ENCODE data around the gene ABCG5. TPM values are rescaled to one million over a fixed set of nuclear protein-coding genes. Genes with fewer than 3 reads are reported as not detected.

The ABCG5 gene
- total RNA-seq, 4 donors from 2014 or later: 1.7 to 9.3 (median 5.3) TPM

- DNase-seq: no peak
- Histone ChIP-seq H3K4me1 (no peaks in the 10 kb centered on the region), H3K4me3 (no peak overlapping the region), H3K27ac (no peak overlapping the region), H3K27me3 (no peaks in the 10 kb centered on the region), H3K9me3 (no peaks in the 10 kb centered on the region), H3K36me3 (peaks cover 0 to 5% (median 0%) of the 10 kb centered on the region in 3 donors)
- no peak for TF ChIP-seq POLR2A (IDR thresholded peaks at IDR 0.05)
- no peak for TF ChIP-seq CTCF (IDR thresholded peaks at IDR 0.05)
These were observed 46.0 kb downstream of the ABCG5 start for GRCh38 chr2:43792653-43793052.

GRCh38 chr2:43791035-43791765 lies 47.4 kb downstream of the ABCG5 start:
- Histone ChIP-seq H3K9me3 (no peaks in the 10 kb centered on the region), H3K4me3 (no peak overlapping the region), H3K27ac (peak overlapping the region in 1 of 4 donors; percentile 36), H3K27me3 (no peaks in the 10 kb centered on the region), H3K36me3 (no peaks in the 10 kb centered on the region), H3K4me1 (no peaks in the 10 kb centered on the region)
- TF ChIP-seq CTCF (IDR thresholded peaks at IDR 0.05) (no peak), POLR2A (IDR thresholded peaks at IDR 0.05) (no peak)
- DNase-seq: no peak

GRCh38 chr2:43790147-43790546 lies 48.5 kb downstream of the ABCG5 start:
- Histone ChIP-seq H3K36me3 (no peaks in the 10 kb centered on the region), H3K9me3 (no peaks in the 10 kb centered on the region), H3K4me3 (no peak overlapping the region), H3K4me1 (no peaks in the 10 kb centered on the region), H3K27ac (peak overlapping the region in 1 of 4 donors; percentile 36), H3K27me3 (no peaks in the 10 kb centered on the region)
- TF ChIP-seq CTCF (IDR thresholded peaks at IDR 0.05): no peak
- TF ChIP-seq POLR2A (IDR thresholded peaks at IDR 0.05): no peak
- no peak for DNase-seq

GRCh38 chr2:43788646-43789045 lies 50.0 kb downstream of the ABCG5 start:
- Histone ChIP-seq H3K4me3 (no peak overlapping the region), H3K4me1 (no peaks in the 10 kb centered on the region), H3K27ac (no peak overlapping the region), H3K27me3 (no peaks in the 10 kb centered on the region), H3K36me3 (peaks cover 0 to 6% (median 0%) of the 10 kb centered on the region in 3 donors), H3K9me3 (no peaks in the 10 kb centered on the region)
- no peak for DNase-seq
- no peak for TF ChIP-seq CTCF (IDR thresholded peaks at IDR 0.05)
- TF ChIP-seq POLR2A (IDR thresholded peaks at IDR 0.05): no peak

- peaks cover 0 to 8% (median 0%) of the 10 kb centered on the region in 3 donors for H3K36me3 ChIP-seq
- no peaks in the 10 kb centered on the region for H3K27me3 ChIP-seq
- H3K4me3 ChIP-seq: no peak overlapping the region
- H3K4me1 ChIP-seq: no peaks in the 10 kb centered on the region
- no peaks in the 10 kb centered on the region for H3K9me3 ChIP-seq
- no peak overlapping the region for H3K27ac ChIP-seq
- TF ChIP-seq POLR2A (IDR thresholded peaks at IDR 0.05) (no peak), CTCF (IDR thresholded peaks at IDR 0.05) (no peak)
- DNase-seq: no peak
These were observed 50.7 kb downstream of the ABCG5 start for GRCh38 chr2:43787895-43788294.

All from Peyer's patch (tissue), 4 donors.